A673 (cell line): ENCODE data around the gene DENND1A. TPM values are rescaled to one million over a fixed set of nuclear protein-coding genes. Genes with fewer than 3 reads are reported as not detected.

ENCODE experiments used
- BruUV-seq: library from RNA; stranded (reverse); fragments of 400-500 nt; replicated peaks from 2 replicates; lab custom pipeline; 2021; lab: Mats Ljungman, UMichigan
- CTCF ChIA-PET: fragments of 300-600 bp; sonication (Branson Sonifier 250); formaldehyde crosslinking; loops from one replicate; lab custom pipeline; 2022; ENCODE audit warnings: antibody characterized with exemption; lab: Charles Lee
- POLR2A ChIA-PET: fragments of 300-600 bp; sonication (Branson Sonifier 250); formaldehyde crosslinking; loops from one replicate; lab custom pipeline; 2022; ENCODE audit warnings: antibody characterized with exemption; ENCODE audit not compliant: low non-redundant PET; lab: Charles Lee
- DNase-seq: peaks from one replicate; pipeline ENCODE4 v3.0.0-alpha.2; 2015; ENCODE audit warnings: low spot score
- H3K27ac ChIP-seq: fragments of 200-600 bp; sonication (generic); 2 replicates; pipeline ENCODE4 v1.5.1; 2016; ENCODE audit warnings: mixed run types, low read depth, mild to moderate bottlenecking, mixed read lengths, antibody characterized with exemption, low read length; ENCODE audit not compliant: poor library complexity, severe bottlenecking
- H3K27me3 ChIP-seq: fragments of 200-600 bp; sonication (generic); replicated peaks from 2 replicates; pipeline ENCODE4 v1.6.1; 2017; ENCODE audit warnings: mixed run types, low read depth, mild to moderate bottlenecking, mixed read lengths, antibody characterized with exemption, low read length; ENCODE audit not compliant: insufficient read depth, poor library complexity
- H3K36me3 ChIP-seq: fragments of 200-600 bp; sonication (generic); 2 replicates; pipeline ENCODE4 v1.6.1; 2016; ENCODE audit warnings: mixed run types, mild to moderate bottlenecking, mixed read lengths, antibody characterized with exemption, low read length; ENCODE audit not compliant: insufficient read depth, poor library complexity, severe bottlenecking
- H3K4me1 ChIP-seq: fragments of 200-600 bp; sonication (generic); 2 replicates; pipeline ENCODE4 v1.6.1; 2017; ENCODE audit warnings: mixed run types, mild to moderate bottlenecking, mixed read lengths, antibody characterized with exemption, low read length; ENCODE audit not compliant: insufficient read depth, poor library complexity, severe bottlenecking
- H3K4me3 ChIP-seq: fragments of 200-600 bp; sonication (generic); 2 replicates; pipeline ENCODE4 v1.5.1; 2016; ENCODE audit warnings: low read depth, mixed run types, mild to moderate bottlenecking, mixed read lengths, low read length; ENCODE audit not compliant: poor library complexity, severe bottlenecking
- H3K9me3 ChIP-seq: fragments of 200-600 bp; sonication (generic); 2 replicates; pipeline ENCODE4 v1.6.1; 2016; ENCODE audit warnings: mixed run types, low read depth, mild to moderate bottlenecking, mixed read lengths, antibody characterized with exemption, low read length; ENCODE audit not compliant: poor library complexity, severe bottlenecking
- CTCF ChIP-seq: fragments of 300-800, 200-600 bp; sonication (generic); conservative IDR thresholded peaks from 2 replicates; pipeline ENCODE4 v1.5.1; 2017; ENCODE audit warnings: low read depth, mild to moderate bottlenecking, antibody characterized with exemption, low read length, moderate library complexity, mixed read lengths
- EZH2 ChIP-seq: fragments of 200-600 bp; sonication (generic); IDR thresholded peaks from 2 replicates; pipeline ENCODE4 v1.6.1; 2017; ENCODE audit warnings: borderline replicate concordance, low read depth, mild to moderate bottlenecking, mixed read lengths, antibody characterized with exemption, low read length; ENCODE audit not compliant: poor library complexity, severe bottlenecking
- intact Hi-C: fragments of 100-400 bp; cut with micrococcal nuclease; formaldehyde crosslinking; loops from one replicate; pipeline ENCODE4 v1.10.0; 2022; ENCODE audit not compliant: unreplicated experiment
- total RNA-seq: library from RNA; stranded (reverse); gene quantifications from 2 replicates; pipeline ENCODE4 v1.2.3, GENCODE V29; 2021

Gene DENND1A
- total RNA-seq, 1 experiment from 2014 or later, result 12.0 TPM

GRCh38 chr9:123617952-123618678 lies 311.8 kb downstream of the DENND1A start:
- no peak for DNase-seq
- no TSS peak for BruUV-seq

GRCh38 chr9:123617286-123617685 lies 312.6 kb downstream of the DENND1A start:
- H3K27ac ChIP-seq, result no peak overlapping the region
- no TSS peak for BruUV-seq
- POLR2A ChIA-PET, result no interaction called here
- H3K4me1 ChIP-seq, result no peaks in the 10 kb centered on the region
- no peak for DNase-seq
- H3K9me3 ChIP-seq, result no peaks in the 10 kb centered on the region
- intact Hi-C loops, result no loop called here
- TF ChIP-seq EZH2, result no peak
- no peak for TF ChIP-seq CTCF
- H3K27me3 ChIP-seq, result no peaks in the 10 kb centered on the region
- no peaks in the 10 kb centered on the region for H3K36me3 ChIP-seq
- CTCF ChIA-PET, result no interaction called here
- H3K4me3 ChIP-seq, result no peak overlapping the region

More at GRCh38 chr9:123617952-123618678, 311.8 kb downstream of the DENND1A start:
- no peaks in the 10 kb centered on the region for H3K36me3 ChIP-seq
- TF ChIP-seq EZH2 (no peak), CTCF (no peak)
- no peaks in the 10 kb centered on the region for H3K9me3 ChIP-seq
- H3K4me1 ChIP-seq, result no peaks in the 10 kb centered on the region
- ChIA-PET CTCF (no interaction called here), POLR2A (no interaction called here)
- no peak overlapping the region for H3K4me3 ChIP-seq
- no peak overlapping the region for H3K27ac ChIP-seq
- intact Hi-C loops, result no loop called here
- H3K27me3 ChIP-seq, result no peaks in the 10 kb centered on the region

GRCh38 chr9:123616707-123617106 lies 313.2 kb downstream of the DENND1A start:
- ChIA-PET POLR2A (no interaction called here), CTCF (no interaction called here)
- intact Hi-C loops, result no loop called here
- no peak overlapping the region for H3K27ac ChIP-seq
- H3K9me3 ChIP-seq, result no peaks in the 10 kb centered on the region
- H3K4me1 ChIP-seq, result no peaks in the 10 kb centered on the region
- no peak for DNase-seq
- no peaks in the 10 kb centered on the region for H3K27me3 ChIP-seq
- H3K4me3 ChIP-seq, result no peak overlapping the region
- TF ChIP-seq EZH2 (no peak), CTCF (no peak)
- BruUV-seq, result no TSS peak
- H3K36me3 ChIP-seq, result no peaks in the 10 kb centered on the region
